Measurements from ENCODE around the gene C2orf81. TPM values are rescaled to one million over a fixed set of nuclear protein-coding genes. Genes with fewer than 3 reads are reported as not detected.

Gene C2orf81
- polyA plus RNA-seq, 1 of the 3 experiments (the other 2 are of a cell fraction) = 2.5 TPM

GRCh38 chr2:74438248-74438647, 16.8 kb upstream of the C2orf81 start (continued):
- TF ChIP-seq USF2 (IDR thresholded peaks at IDR 0.05; ENCODE audit: borderline replicate concordance, low read depth, low read length) (no peak), GATA2 (CRISPR knock-in tag; IDR thresholded peaks at IDR 0.05) (no peak), FOSL2 (IDR thresholded peaks at IDR 0.05; ENCODE audit: borderline replicate concordance, low read depth) (no peak)
- TF ChIP-seq, protein P1, sequence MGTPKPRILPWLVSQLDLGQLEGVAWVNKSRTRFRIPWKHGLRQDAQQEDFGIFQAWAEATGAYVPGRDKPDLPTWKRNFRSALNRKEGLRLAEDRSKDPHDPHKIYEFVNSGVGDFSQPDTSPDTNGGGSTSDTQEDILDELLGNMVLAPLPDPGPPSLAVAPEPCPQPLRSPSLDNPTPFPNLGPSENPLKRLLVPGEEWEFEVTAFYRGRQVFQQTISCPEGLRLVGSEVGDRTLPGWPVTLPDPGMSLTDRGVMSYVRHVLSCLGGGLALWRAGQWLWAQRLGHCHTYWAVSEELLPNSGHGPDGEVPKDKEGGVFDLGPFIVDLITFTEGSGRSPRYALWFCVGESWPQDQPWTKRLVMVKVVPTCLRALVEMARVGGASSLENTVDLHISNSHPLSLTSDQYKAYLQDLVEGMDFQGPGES (IDR thresholded peaks at IDR 0.05; ENCODE audit: low read depth, low read length) = no peak

- H3K9me2 ChIP-seq = no peaks in the 10 kb centered on the region
- no peak overlapping the region for H3K27ac ChIP-seq (ENCODE audit: low read depth in 2 of 2, low read length in 1 of 2)
- no peaks in the 10 kb centered on the region for H4K20me1 ChIP-seq (ENCODE audit: insufficient read depth)
- H3K4me3 ChIP-seq (ENCODE audit: low read depth in 2 of 2, low read length in 1 of 2) = no peak overlapping the region
- H3F3A ChIP-seq (replicated peaks; ENCODE audit: insufficient read depth) = no peaks in the 10 kb centered on the region
- H3K79me2 ChIP-seq (ENCODE audit: insufficient read depth) = peaks cover 34% of the 10 kb centered on the region
- POLR2A ChIA-PET = no interaction called here
- H3K4me2 ChIP-seq = peak overlapping the region; percentile 97; the same call in 1 of the 2 replicates
- peaks cover 0 to 4% of the 10 kb centered on the region in 2 experiments for H3K36me3 ChIP-seq (replicated peaks in 1 of 2; ENCODE audit: control insufficient read depth in 1 of 2, insufficient read depth in 2 of 2, low read length in 1 of 2)
- no peak overlapping the region for H3K9ac ChIP-seq
- H3K4me1 ChIP-seq (ENCODE audit: control insufficient read depth in 1 of 2, insufficient read depth in 2 of 2, low read depth in 1 of 2, low read length in 1 of 2) = peaks cover 16 to 27% of the 10 kb centered on the region in 2 experiments; a peak in 3 of 4 replicates
- no peaks in the 10 kb centered on the region for H3K9me3 ChIP-seq
- TF ChIP-seq FOXM1 (IDR thresholded peaks at IDR 0.05; ENCODE audit: low read depth) (no peak), EP300 (IDR thresholded peaks at IDR 0.05; ENCODE audit: borderline replicate concordance in 1 of 2, low read depth in 1 of 2, low read length in 1 of 2) (no peak), TEAD4 (IDR thresholded peaks at IDR 0.05; ENCODE audit: borderline replicate concordance, insufficient read depth) (no peak), YY1 (IDR thresholded peaks at IDR 0.05; ENCODE audit: low read depth) (no peak), GABPA (IDR thresholded peaks at IDR 0.05; ENCODE audit: low read depth) (no peak), NRF1 (IDR thresholded peaks at IDR 0.05; ENCODE audit: low read depth, low read length) (no peak), TCF12 (IDR thresholded peaks at IDR 0.05) (no peak), MXI1 (IDR thresholded peaks at IDR 0.05; ENCODE audit: low read depth, low read length) (no peak), FOSL2 (IDR thresholded peaks at IDR 0.05; ENCODE audit: borderline replicate concordance, low read depth) (no peak), USF1 (IDR thresholded peaks at IDR 0.05; ENCODE audit: borderline replicate concordance, low read depth) (no peak), EZH2phosphoT487 (IDR thresholded peaks at IDR 0.05; ENCODE audit: borderline replicate concordance, low read depth) (no peak), MEF2A (IDR thresholded peaks at IDR 0.05; ENCODE audit: borderline replicate concordance, low read depth) (no peak), FOXJ3 (CRISPR knock-in tag; IDR thresholded peaks at IDR 0.05) (no peak), TAF1 (IDR thresholded peaks at IDR 0.05; ENCODE audit: borderline replicate concordance, low read depth, low read length) (no peak), SIN3A (IDR thresholded peaks at IDR 0.05; ENCODE audit: borderline replicate concordance, low read depth, low read length) (no peak), ELF1 (IDR thresholded peaks at IDR 0.05) (no peak)
- TF ChIP-seq, protein P2, sequence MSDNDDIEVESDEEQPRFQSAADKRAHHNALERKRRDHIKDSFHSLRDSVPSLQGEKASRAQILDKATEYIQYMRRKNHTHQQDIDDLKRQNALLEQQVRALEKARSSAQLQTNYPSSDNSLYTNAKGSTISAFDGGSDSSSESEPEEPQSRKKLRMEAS (IDR thresholded peaks at IDR 0.05; ENCODE audit: low read depth) = no peak
- TF ChIP-seq, protein P3, sequence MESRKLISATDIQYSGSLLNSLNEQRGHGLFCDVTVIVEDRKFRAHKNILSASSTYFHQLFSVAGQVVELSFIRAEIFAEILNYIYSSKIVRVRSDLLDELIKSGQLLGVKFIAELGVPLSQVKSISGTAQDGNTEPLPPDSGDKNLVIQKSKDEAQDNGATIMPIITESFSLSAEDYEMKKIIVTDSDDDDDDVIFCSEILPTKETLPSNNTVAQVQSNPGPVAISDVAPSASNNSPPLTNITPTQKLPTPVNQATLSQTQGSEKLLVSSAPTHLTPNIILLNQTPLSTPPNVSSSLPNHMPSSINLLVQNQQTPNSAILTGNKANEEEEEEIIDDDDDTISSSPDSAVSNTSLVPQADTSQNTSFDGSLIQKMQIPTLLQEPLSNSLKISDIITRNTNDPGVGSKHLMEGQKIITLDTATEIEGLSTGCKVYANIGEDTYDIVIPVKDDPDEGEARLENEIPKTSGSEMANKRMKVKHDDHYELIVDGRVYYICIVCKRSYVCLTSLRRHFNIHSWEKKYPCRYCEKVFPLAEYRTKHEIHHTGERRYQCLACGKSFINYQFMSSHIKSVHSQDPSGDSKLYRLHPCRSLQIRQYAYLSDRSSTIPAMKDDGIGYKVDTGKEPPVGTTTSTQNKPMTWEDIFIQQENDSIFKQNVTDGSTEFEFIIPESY (IDR thresholded peaks at IDR 0.05; ENCODE audit: borderline replicate concordance, low read depth) = no peak
- H3K27me3 ChIP-seq (ENCODE audit: insufficient read depth) = no peaks in the 10 kb centered on the region
- no peak for DNase-seq
- CTCF ChIA-PET = no interaction called here
- H2AFZ ChIP-seq (ENCODE audit: low read depth) = no peak overlapping the region
- WGBS (ENCODE audit: low lambda C conversion rate) = 92% methylated on average over 6 of the region's 6 CpGs
Observed at GRCh38 chr2:74436848-74437695, 15.7 kb upstream of the C2orf81 start.
